Measurements from ENCODE around the gene PRKN. TPM values are rescaled to one million over a fixed set of nuclear protein-coding genes. Genes with fewer than 3 reads are reported as not detected.

Gene PRKN
- total and polyA plus RNA-seq, 2 experiments from 2014 or later, result 0.10 to 0.84 TPM

GRCh38 chr6:161637658-161638057, 1089.9 kb downstream of the PRKN start:
- no peak for TF ChIP-seq STAT1 (IDR thresholded peaks at IDR 0.05; ENCODE audit: unreplicated experiment)
- no peak for TF ChIP-seq CREB1 (CRISPR knock-in tag; IDR thresholded peaks at IDR 0.05; ENCODE audit: low read depth)
- no peak for TF ChIP-seq EZH2 (IDR thresholded peaks at IDR 0.05; ENCODE audit: low read depth, unreplicated experiment)
- Mint-ChIP-seq H3K9me3 (peaks cover 8% of the 10 kb centered on the region), H3K4me1 (peaks cover 18% of the 10 kb centered on the region), H3K27ac (no peak overlapping the region), H3K4me3 (no peak overlapping the region), H3K36me3 (ENCODE audit: low read depth) (peaks cover 7% of the 10 kb centered on the region), H3K27me3 (ENCODE audit: insufficient read depth, low read depth, poor library complexity) (peaks cover 7% of the 10 kb centered on the region)
- Histone ChIP-seq H3K4me1 (ENCODE audit: insufficient read depth) (no peaks in the 10 kb centered on the region; the same call in 1 of the 2 replicates), H3K27me3 (ENCODE audit: insufficient read depth) (no peaks in the 10 kb centered on the region), H3K4me2 (no peak overlapping the region), H3K36me3 (ENCODE audit: insufficient read depth) (no peaks in the 10 kb centered on the region), H4K20me1 (replicated peaks; ENCODE audit: insufficient read depth) (no peaks in the 10 kb centered on the region), H3K9me2 (ENCODE audit: insufficient read depth) (no peaks in the 10 kb centered on the region), H2AFZ (no peak overlapping the region), H3K27ac (ENCODE audit: low read depth) (no peak overlapping the region), H3F3A (replicated peaks; ENCODE audit: low read depth) (no peaks in the 10 kb centered on the region), H3K79me2 (replicated peaks; ENCODE audit: insufficient read depth) (no peaks in the 10 kb centered on the region), H3K4me3 (no peak overlapping the region)
- DNase-seq (ENCODE audit: low spot score) (no peak), ATAC-seq (no peak)

DNA sequence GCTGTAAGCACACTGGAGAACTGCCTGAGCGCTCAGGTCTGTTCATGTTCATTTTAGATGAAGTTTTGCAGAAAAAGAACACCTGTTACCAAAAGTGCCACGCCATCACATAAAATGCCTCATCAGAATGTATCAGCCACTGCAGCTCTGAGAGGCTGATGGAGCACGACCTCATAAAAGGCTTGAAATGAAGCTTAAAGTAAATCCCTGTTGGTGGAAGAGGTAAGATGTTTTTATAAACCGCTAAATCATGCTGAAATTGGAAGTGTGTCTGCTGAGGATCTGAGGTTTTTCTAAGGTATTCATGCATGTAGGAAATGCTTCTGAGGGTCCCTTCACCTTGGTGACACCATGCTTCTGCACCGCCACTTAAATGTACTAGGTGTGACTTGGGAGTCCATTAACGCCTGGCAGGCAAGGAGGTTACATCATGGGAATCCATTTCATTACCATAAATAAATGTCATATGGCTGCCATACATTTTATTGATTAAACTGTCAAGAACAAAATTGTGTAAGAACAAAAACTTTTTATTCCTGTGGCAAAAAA, 1090.6 kb downstream of the PRKN start:
- Mint-ChIP-seq H3K27ac (no peak overlapping the region), H3K4me1 (peaks cover 18% of the 10 kb centered on the region)

More for the DNA sequence above, 1090.6 kb downstream of the PRKN start:
- Histone ChIP-seq H3F3A (replicated peaks; ENCODE audit: low read depth) (no peaks in the 10 kb centered on the region), H3K4me3 (no peak overlapping the region), H3K27me3 (ENCODE audit: insufficient read depth) (no peaks in the 10 kb centered on the region), H3K79me2 (replicated peaks; ENCODE audit: insufficient read depth) (no peaks in the 10 kb centered on the region), H3K9me2 (ENCODE audit: insufficient read depth) (no peaks in the 10 kb centered on the region), H3K4me2 (no peak overlapping the region), H4K20me1 (replicated peaks; ENCODE audit: insufficient read depth) (no peaks in the 10 kb centered on the region), H3K4me1 (ENCODE audit: insufficient read depth) (no peaks in the 10 kb centered on the region; the same call in 1 of the 2 replicates), H3K27ac (ENCODE audit: low read depth) (no peak overlapping the region), H3K36me3 (ENCODE audit: insufficient read depth) (no peaks in the 10 kb centered on the region), H2AFZ (no peak overlapping the region)
- DNase-seq (ENCODE audit: low spot score) (no peak), ATAC-seq (no peak)
- H3K36me3 Mint-ChIP-seq (ENCODE audit: low read depth), result peaks cover 7% of the 10 kb centered on the region
- peaks cover 7% of the 10 kb centered on the region for H3K27me3 Mint-ChIP-seq (ENCODE audit: insufficient read depth, low read depth, poor library complexity)
- H3K9me3 Mint-ChIP-seq, result peaks cover 8% of the 10 kb centered on the region
- no peak overlapping the region for H3K4me3 Mint-ChIP-seq
- no peak for TF ChIP-seq STAT1 (IDR thresholded peaks at IDR 0.05; ENCODE audit: unreplicated experiment)
- TF ChIP-seq CREB1 (CRISPR knock-in tag; IDR thresholded peaks at IDR 0.05; ENCODE audit: low read depth), result no peak
- TF ChIP-seq JUNB (IDR thresholded peaks at IDR 0.05; ENCODE audit: unreplicated experiment), result no peak
- TF ChIP-seq ZNF462 (CRISPR knock-in tag; IDR thresholded peaks at IDR 0.05), result no peak
- no peak for TF ChIP-seq POLR2AphosphoS5 (IDR thresholded peaks at IDR 0.05; ENCODE audit: low read depth)
- TF ChIP-seq ZNF114 (CRISPR knock-in tag; IDR thresholded peaks at IDR 0.05), result no peak
- TF ChIP-seq ZNF331 (CRISPR knock-in tag; IDR thresholded peaks at IDR 0.05; ENCODE audit: low read depth), result no peak

Measured in GM23338 (cell line).